ENCODE results near the gene BMAL1. TPM values are rescaled to one million over a fixed set of nuclear protein-coding genes. Genes with fewer than 3 reads are reported as not detected.
"Not testable (repeated sequence)": the region's sequence is repeated elsewhere in the genome, so short reads cannot be mapped to it uniquely, and the experiment has no call there.

Gene BMAL1
- total RNA-seq, 4 donors from 2014 or later, result 19.4 to 87.5 (median 39.7) TPM

DNA sequence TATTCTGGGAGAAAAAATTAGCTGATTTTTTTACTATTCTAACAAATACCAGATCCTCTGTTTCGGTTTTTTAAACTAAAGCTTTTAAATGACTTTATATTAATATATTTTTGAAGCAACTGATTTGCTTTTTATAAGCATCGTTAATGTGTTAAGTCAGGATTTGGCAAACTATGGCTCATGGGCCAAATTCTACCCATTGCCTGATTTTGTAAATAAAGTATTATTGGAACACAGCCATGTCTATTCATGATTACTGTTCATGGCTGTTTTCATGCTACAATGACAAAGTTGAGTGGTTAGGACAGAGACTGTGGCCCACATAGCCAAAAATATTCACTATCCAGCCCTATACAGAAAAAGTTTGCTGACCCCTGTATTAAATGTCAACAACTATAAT, 155.8 kb downstream of the BMAL1 start:
- no peaks in the 10 kb centered on the region for H3K36me3 ChIP-seq
- no peaks in the 10 kb centered on the region for H3K9me3 ChIP-seq

DNA sequence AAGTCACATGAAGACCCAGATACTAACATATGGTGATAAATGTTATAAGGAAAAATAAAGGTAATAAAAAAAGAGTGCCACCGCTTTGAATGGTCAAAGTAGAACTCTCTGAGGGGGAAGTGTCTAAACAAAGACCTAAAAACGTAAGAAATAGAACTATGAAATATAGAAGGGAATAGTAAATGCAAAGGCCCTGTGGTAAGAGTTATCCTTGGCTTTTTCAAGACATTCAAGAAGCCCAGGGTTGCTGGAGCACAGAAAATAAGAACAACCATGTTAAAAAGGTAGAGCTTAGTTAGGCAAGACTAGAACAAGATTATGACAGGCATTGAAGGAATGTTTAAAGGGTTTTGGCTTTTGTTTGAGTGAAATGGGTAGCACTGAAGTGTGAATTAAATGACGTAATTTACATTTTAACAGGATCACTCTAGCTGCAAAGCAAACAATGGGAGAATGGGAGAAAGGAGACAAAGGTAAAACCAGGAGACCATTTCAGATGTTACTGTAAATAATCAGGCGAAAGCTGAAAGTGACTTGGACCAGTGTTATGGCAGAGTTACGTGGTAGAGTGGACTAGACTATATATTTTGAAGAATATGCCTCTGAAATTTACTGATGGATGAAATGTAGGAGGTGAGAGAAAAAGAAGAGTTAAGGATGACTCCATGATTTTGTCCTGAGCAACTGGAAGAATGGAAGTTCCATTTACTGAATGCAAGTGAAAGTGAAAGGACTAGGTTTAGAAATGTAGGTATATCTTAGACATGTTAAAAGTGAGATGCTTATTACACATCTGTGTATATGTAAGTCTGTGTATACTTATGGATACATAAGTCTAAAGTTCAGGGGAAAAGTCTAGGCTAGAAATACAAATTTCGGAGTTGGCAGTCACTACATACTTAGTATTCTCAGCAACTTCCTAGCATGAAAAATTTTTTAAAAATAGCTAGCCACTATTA, 156.9 kb downstream of the BMAL1 start:
- H3K9me3 ChIP-seq, result no peaks in the 10 kb centered on the region
- no peak overlapping the region for H3K27ac ChIP-seq
- no peaks in the 10 kb centered on the region for H3K36me3 ChIP-seq
- no peaks in the 10 kb centered on the region for H3K4me1 ChIP-seq
- no peak for TF ChIP-seq POLR2A (IDR thresholded peaks at IDR 0.05)
- TF ChIP-seq, protein P1, sequence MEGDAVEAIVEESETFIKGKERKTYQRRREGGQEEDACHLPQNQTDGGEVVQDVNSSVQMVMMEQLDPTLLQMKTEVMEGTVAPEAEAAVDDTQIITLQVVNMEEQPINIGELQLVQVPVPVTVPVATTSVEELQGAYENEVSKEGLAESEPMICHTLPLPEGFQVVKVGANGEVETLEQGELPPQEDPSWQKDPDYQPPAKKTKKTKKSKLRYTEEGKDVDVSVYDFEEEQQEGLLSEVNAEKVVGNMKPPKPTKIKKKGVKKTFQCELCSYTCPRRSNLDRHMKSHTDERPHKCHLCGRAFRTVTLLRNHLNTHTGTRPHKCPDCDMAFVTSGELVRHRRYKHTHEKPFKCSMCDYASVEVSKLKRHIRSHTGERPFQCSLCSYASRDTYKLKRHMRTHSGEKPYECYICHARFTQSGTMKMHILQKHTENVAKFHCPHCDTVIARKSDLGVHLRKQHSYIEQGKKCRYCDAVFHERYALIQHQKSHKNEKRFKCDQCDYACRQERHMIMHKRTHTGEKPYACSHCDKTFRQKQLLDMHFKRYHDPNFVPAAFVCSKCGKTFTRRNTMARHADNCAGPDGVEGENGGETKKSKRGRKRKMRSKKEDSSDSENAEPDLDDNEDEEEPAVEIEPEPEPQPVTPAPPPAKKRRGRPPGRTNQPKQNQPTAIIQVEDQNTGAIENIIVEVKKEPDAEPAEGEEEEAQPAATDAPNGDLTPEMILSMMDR (IDR thresholded peaks at IDR 0.05), result no peak
- no peak for DNase-seq
- H3K4me3 ChIP-seq, result no peak overlapping the region
- H3K27me3 ChIP-seq, result no peaks in the 10 kb centered on the region

More for the DNA sequence above, 155.8 kb downstream of the BMAL1 start:
- H3K27ac ChIP-seq, result no peak overlapping the region
- no peak overlapping the region for H3K4me3 ChIP-seq
- no peak for DNase-seq
- TF ChIP-seq POLR2A (IDR thresholded peaks at IDR 0.05), result no peak
- TF ChIP-seq, protein P1 (IDR thresholded peaks at IDR 0.05), result no peak
- no peaks in the 10 kb centered on the region for H3K27me3 ChIP-seq
- H3K4me1 ChIP-seq, result no peaks in the 10 kb centered on the region

DNA sequence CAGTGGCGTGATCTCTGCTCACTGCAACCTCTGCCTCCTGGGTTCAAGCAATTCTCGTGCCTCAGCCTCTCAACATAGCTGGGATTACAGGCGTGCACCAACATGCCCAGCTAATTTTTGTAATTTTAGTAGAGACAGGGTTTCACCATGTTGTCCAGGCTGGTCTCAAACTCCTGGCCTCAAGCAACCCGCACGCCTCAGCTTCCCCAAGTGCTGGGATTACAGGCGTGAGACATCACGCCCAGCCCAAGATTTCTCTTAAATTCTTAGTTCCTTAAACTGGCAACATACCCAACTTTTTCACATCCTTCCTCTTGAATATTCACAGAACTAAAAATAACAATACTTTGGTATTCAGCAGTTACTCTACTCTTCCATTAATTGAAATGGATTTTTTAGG, 159.2 kb downstream of the BMAL1 start:
- not testable (repeated sequence) for DNase-seq, H3K27me3 ChIP-seq, H3K4me1 ChIP-seq

More for the DNA sequence above, 159.2 kb downstream of the BMAL1 start:
- H3K4me3 ChIP-seq, H3K36me3 ChIP-seq, H3K27ac ChIP-seq, H3K9me3 ChIP-seq: not testable (repeated sequence)

Other genes with a start within 250 kb of the BMAL1 start
- 10 to 100 TPM; 13.8 to 33.3 (median 27.1) TPM for gene BTBD10, start 185.4 kb downstream of the BMAL1 start, total RNA-seq
- not detected for gene PTH, start 218.2 kb downstream of the BMAL1 start, total RNA-seq

Measured in Peyer's patch (tissue), 4 donors.